Activated CD8-positive, alpha-beta memory T cell treated with anti-CD3 and anti-CD28 coated beads for 4 hours (primary cell): Measurements from ENCODE around the gene KLHL10.
"Not testable (repeated sequence)": the region's sequence is repeated elsewhere in the genome, so short reads cannot be mapped to it uniquely, and the experiment has no call there.

ENCODE experiments used
- DNase-seq, 2 donors: peaks; one replicate each; pipeline ENCODE4 v3.0.0-alpha.2; 2020; ENCODE audit warnings: low read depth in 2 of 2

KLHL10 gene

DNA sequence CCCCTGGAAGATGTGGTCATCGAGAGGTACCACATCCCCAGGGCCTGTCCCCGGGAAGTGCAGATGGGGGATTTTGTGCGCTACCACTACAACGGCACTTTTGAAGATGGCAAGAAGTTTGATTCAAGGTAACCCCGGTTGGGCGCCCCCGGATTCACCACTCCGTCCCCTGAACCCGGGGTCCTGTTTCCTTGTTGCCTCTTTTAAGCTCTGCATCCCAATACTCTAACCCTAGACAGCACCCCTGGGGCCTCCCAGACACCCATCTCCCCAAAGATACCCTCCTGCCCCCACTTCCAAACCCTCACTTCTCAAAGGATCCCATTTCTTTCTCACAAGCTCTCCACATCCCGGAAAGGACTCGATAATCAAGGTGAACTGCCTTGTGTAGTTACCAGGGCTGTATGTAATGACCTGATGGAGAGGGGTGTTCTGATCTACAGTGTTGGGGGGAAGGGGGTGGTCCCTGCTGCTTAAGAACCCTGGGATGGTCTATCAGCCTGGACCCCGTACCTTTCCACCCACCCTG, 24.4 kb upstream of the KLHL10 start:
- no peak for DNase-seq

DNA sequence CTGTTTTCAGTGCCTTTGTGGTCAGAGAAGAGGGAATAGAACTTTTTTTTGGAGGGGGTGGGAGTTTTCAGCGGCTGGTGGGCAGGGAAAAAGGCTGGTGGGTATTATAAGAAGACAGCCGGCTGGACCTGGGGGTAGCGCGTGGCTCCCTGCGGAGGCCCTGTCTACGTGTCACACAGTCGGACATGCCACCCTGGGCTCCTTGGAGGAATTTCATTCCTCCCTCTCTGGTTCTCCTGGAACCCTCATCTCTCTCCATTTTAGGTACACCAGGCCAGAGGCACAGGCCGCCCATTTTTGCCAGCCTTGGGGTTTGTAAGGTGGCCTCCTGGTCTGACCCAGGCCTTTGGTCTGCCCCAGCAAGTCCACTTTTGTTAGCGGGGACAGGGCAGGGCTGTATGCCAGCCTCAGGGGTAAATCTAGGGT, 23.9 kb upstream of the KLHL10 start:
- DNase-seq = no peak

DNA sequence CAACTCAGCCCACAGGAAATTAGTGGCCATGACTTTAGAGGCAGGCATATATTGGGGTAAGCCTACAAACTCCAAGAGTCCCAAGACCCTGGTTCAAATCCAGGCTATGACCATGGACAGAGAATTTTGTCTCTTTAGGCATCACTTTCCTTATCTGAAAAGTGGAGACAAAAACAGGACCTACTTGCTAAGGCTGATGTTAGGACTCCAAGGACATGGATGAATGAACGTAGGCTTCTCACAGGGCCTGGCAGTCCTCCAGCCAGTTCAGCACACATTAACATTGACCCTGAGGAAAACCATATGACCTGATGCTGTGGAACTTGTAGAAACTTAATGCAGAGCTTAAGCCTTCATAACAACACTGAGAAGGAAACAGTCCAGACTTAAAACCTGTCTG, 23.4 kb upstream of the KLHL10 start:
- DNase-seq = no peak

DNA sequence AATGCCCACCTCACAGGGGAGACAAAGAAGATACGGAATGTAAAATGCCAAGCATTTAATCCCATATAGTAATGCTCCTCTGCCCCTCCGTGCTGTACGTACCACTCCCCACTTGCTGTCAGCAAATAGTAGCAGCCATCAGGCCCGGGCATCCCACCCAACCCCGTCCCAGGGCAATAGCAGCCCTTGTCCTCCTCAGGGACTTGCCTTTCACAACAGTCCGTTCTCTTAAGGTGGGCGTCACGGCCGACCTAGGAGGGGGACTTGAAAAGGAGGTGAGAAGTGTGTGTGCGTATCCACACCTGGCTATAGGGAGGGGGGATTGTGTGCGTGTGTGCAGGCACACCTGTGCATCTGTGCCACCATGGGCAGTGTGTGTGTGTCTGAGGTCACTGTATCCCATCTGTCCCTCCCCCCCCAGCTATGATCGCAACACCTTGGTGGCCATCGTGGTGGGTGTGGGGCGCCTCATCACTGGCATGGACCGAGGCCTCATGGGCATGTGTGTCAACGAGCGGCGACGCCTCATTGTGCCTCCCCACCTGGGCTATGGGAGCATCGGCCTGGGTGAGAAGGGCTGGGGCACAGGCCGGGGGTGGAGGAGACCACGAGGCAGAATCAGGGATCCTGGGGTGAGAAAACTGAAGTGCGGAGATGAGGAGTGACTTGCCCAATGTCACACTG, 20.8 kb upstream of the KLHL10 start:
- no peak for DNase-seq

DNA sequence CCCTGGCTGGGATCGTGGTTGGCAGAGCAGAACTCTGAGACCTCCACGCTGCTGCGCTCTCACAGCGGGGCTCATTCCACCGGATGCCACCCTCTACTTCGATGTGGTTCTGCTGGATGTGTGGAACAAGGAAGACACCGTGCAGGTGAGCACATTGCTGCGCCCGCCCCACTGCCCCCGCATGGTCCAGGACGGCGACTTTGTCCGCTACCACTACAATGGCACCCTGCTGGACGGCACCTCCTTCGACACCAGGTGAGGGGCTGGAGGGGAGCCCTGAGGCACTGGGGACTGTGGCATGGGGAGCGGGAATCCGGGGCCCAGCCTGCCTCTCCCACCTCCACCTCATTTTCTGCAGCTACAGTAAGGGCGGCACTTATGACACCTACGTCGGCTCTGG, 19.6 kb upstream of the KLHL10 start:
- no peak for DNase-seq

DNA sequence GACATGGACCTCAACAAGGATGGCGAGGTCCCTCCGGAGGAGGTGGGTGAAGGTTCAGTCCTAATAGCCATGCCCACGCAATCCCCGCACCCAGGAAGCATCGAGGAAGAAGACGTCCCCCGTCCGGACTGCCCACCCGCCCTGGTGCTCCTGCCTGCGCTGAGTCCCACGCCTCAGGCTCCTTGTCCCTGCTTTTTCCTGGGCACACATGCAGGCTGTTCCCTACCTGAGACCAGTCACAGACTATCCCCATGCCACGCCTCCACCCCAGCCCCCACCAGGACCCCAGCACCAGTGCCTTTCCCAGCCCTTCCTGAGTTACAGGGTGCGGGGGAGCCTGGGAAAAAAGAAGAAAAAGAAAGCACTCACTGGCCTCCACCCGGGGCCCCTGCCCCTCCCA, 15.8 kb upstream of the KLHL10 start:
- DNase-seq = no peak

DNA sequence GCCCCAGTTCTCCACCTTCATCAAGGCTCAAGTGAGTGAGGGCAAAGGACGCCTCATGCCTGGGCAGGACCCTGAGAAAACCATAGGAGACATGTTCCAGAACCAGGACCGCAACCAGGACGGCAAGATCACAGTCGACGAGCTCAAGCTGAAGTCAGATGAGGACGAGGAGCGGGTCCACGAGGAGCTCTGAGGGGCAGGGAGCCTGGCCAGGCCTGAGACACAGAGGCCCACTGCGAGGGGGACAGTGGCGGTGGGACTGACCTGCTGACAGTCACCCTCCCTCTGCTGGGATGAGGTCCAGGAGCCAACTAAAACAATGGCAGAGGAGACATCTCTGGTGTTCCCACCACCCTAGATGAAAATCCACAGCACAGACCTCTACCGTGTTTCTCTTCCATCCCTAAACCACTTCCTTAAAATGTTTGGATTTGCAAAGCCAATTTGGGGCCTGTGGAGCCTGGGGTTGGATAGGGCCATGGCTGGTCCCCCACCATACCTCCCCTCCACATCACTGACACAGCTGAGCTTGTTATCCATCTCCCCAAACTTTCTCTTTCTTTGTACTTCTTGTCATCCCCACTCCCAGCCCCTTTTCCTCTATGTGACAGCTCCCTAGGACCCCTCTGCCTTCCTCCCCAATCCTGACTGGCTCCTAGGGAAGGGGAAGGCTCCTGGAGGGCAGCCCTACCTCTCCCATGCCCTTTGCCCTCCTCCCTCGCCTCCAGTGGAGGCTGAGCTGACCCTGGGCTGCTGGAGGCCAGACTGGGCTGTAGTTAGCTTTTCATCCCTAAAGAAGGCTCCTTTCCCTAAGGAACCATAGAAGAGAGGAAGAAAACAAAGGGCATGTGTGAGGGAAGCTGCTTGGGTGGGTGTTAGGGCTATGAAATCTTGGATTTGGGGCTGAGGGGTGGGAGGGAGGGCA, 15.1 kb upstream of the KLHL10 start:
- no peak for DNase-seq

DNA sequence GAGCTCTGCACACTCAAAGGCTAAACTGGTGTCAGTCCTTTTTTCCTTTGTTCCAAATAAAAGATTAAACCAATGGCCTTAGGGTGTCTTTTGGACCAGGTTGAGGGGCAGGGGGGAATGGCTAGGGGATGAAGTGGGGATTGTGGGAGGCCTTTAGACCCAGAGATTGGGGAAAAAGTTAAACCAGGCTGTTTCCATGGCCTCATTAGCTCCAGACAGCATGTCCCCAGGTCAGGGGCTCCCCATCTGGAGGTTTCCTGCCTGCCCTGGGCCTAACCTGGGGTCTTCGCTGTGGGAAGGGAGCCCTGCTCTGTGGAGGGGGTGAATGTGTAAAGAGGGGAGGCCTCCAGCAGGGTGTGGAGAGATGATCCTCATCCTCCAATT, 14.5 kb upstream of the KLHL10 start:
- no peak for DNase-seq

DNA sequence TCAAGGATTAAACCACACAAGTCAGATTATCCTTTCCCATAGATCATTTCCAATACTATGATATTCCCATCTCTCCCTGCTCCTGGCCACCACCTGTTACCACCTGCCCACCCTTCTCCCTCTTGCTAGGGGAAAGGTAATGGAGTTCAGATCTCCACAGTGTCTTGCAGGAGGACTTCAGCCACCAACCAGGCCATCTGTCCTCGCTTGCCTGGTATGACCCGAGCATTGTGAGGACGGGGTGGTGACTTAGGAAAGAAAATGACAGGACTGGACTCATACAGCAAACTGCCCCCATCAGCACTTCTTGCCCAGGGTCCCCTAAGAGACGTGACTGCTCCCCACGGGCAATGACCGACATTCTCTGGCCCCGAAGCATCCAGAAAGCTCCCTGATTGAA, 14.0 kb upstream of the KLHL10 start:
- DNase-seq = no peak

DNA sequence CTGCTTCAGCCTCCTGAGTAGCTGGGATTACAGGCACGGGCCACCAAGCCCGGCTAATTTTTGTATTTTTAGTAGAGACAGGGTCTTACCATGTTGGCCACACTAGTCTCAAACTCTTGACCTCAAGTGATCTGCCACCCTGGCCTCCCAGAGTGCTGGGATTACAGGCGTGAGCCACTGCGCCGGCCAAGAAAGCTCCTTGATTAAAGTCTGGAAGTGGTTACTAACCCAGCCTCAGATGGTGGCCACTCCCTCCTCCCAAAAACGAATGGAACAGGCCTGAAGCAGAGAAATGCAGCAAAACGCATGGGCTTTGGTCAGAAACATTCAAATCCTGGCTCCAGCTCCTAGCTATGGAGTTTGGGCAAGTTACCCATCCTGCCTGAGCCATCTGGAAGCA, 13.5 kb upstream of the KLHL10 start:
- DNase-seq = no peak

DNA sequence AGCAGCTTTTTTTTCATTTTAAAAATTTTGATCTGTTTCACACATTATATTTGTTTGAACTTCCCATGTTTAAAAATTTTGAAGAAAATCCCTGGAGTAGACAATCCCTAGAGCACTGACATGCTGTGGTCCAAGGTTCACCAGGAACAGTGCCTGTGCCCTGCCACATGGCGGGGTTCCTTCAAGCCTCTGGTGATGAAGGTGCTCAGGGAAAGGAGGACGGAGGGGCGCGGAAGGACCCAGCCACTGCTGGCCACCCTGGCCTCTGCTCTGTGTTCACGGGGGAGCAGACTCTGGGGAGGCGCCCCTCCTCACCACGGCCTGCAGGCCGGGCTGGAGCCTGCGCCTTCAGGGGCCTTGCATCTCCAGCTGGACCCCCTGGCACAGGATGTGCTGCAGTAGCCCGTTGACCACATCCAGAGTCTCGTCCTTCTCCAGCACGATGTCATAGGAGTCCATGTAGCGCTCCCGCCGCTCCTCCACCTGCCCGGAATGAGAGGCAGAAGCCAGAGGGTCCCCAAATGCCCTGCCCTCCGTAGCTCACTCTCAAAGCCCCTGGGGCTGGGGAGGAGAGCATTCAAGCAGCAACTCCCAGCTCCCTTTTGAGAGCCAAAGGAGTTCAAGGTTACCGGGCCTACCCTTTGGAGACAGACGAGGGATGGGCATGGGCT, 12.3 kb upstream of the KLHL10 start:
- no peak for DNase-seq

DNA sequence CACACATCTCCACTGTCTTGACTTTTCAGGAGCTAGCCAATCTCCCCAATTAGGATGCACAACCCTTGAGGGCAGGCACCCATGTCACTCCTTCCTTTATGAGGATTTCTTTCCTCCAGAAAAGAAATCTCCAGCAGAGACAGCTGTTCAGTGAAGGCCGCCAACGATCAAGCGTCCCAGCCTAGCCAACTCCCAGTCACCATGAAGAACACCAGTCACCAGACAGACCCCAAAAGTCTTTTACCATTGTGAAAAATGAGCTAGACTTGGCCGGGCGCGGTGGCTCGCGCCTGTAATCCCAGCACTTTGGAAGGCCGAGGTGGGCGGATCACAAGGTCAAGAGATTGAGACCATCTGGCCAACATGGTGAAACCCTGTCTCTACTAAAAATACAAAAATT, 7.7 kb upstream of the KLHL10 start:
- DNase-seq = not testable (repeated sequence)

DNA sequence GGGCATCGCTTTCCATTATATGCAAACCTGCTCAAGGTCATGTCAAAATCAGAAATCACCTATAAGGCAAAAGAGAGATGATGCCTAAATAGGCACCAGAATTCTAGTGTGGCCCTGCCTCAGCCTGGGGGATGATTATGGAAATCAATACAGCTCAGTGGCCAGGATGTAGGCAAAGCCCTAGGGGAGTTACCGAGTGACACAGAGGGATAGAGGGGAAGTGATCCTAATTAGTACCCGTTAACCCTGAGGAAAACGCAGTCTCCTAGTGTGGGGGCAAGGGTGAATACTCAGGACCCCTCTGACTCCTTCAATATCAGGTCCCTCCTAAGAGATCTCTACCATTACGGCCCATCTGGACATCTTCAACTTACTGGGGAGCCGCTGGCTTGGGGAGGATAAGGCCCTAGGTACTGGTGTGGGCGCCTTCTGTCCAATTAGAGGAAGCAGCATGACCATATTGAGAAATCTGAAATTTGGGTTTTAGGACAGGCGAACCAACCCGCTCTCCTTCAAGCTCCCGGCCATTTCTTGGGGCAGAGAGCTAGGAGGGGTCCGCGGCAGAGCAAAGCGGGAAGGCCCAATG, 2.3 kb upstream of the KLHL10 start:
- DNase-seq = no peak

DNA sequence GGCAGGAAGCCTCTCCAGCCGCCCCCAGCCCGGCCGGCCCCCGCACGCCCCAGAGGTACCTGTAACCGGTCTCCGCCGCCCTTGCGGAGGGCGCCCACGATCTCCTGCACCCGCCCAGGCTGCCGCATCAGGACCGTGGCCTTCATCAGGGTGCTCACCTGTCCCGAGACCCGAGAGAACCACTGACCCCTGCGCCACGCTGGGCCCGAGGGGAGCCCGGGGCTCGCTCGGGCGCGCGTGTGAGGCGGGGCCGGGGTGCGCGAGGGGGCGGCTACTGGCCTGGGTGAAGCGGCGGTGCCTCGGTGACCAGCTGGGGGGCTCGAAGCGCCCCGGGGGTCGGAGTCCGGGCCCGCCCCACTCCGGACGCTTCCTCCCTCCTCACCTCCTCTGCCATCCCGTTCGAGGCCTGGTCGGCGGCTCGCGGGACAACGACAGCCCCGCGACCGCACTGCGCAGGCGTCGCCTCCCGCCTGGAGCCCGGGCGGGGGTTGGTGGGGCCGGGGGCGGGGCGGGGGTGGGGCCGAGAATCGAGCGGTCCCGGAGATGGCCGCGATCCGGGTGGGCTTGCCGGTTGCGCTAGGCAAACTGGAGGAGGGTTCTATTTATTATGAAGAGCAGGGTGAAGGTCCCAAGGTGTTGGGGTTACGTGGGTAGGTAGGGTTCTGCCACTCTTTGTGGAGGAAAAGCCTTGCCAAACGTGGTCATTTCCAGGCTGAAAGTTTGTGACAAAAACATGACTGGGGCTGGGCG, 1.6 kb upstream of the KLHL10 start, which contains the start of gene NT5C3B:
Gene NT5C3B, minus strand, starts transcription at position 433 of the 750 bp plus-strand sequence. Its CDS starts 39 bp downstream, at position 394.
- peak in 1 of 2 donors; percentile 18 for DNase-seq

DNA sequence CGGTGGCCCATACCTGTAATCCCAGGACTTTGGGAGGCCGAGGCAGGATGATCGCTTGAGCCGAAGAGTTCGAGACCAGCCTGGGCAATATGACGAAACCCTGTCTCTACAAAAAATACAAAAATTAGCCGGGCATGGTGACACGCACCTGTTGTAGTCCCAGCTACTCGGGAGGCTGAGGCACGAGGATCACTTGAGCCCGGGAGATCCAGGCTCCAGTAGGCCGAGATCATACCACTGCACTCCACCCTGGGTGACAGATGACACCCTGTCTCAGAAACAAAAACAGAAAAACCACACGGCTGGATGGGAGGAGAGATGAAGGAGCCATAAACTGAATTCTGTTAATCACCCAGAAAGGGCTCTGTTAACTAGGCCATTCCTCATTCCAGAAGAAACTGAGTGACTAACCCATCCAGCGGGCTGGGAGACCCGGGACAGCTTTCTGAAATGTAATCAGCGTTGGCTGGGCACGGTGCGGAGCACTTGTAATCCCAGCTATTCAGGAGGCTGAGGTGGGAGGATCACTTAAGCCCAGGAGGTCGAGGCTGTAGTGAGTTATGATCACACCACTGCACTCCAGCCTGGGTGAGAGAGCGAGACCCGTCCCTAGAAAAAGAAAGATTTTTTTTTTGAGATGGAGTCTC, 952 bp upstream of the KLHL10 start:
- DNase-seq = no peak

DNA sequence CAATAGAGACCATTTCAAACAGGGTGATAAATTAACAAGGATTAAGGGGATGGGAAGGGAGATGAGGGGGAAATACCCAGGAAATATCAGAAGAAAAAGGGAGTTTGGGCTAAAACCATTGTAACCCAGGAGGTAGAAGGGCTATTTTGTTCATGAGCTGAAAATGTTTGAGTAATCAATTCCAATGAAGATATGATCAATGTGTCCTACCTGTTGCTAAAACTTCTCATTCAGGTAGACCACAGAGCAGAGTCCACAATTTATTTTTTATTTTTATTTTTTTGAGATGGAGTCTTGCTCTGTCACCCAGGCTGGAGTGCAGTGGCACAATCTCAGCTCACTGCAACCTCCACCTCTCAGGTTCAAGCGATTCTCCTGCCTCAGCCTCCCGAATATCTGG, 1.8 kb downstream of the KLHL10 start:
- DNase-seq = not testable (repeated sequence)

DNA sequence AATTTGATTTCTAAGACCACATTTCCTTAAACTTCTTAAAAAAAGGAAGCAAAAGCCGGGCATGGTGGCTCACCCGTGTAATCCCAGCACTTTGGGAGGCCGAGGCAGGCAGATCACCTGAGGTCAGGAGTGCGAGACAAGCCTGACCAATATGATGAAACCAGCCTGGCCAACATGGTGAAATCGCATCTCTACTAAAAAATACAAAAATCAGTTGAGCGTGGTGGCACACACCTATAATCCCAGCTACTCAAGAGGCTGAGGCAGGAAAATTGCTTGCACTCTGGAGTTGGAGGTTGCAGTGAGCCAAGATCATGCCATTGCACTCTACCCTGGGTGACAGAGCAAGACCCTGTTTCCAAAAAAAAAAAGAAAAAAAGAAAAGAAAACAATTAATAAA, 3.2 kb downstream of the KLHL10 start:
- not testable (repeated sequence) for DNase-seq

DNA sequence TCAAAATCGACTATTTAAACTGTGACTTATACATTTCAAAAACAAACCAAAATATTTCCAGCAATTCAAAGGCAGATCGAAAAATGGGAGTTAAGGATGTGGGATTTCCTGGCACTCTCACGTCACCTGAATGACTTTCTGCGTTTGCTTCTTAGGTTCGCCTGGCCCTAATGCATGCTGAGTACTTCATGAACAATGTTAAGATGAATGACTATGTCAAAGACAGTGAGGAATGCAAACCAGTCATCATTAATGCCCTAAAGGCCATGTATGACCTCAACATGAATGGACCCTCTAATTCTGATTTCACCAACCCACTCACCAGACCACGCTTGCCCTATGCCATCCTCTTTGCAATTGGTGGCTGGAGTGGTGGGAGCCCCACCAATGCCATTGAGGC, 7.3 kb downstream of the KLHL10 start:
- DNase-seq = no peak

DNA sequence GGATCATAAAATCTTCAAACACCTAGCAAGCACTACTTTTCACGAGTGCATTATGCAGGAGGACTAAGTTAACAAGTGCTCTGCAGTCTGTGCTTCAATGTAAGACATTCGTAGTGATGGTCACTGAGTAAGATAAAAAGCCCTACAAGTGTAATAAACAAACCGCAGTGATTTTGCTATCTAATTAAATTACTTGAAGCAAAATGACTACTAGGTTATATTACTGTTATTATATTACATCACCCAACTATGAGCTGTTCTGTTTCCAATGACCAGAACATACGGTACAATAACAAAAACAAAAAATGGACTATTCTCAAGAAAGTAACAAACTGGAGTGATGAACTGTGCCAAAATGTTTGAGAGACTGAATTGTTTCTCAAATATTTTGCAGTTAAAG, 11.2 kb downstream of the KLHL10 start:
- no peak for DNase-seq

DNA sequence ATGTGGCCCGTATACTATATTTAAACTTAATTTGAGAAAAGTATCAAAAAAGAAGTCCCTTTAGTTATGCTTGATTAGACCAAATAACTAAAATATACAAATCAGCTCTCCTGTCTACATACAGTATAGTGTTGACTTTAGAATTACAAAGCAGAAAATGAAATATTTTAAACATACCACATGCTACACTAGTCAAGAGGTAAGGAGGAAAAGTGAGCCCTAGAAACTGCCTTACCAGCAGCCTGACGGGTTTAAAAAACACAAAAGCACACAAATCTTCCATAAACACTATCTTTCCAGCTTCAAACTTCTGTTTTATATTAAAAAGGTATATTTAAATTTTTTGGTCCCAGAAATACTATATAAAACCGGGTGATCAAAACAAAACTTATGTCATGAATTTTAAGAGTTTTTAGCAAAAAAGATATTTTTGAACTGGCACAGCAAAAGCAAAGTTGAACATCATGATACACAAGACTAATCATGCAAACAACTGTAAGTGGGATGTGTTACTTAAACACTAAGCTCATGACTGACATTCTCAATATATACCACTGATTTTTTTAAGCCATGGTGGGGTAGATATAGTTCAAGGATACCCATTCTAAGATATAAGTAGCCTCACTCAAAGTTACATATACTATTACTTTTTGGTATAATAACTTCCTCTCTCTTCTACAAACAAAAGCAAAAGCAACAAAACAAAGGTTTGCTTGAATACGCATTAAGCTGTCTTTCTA, 11.8 kb downstream of the KLHL10 start:
- DNase-seq = no peak
